GM06990 (cell line): Measurements from ENCODE around the gene PDYN.

Experiments used
- DNase-seq: peaks from one replicate; pipeline ENCODE4 v3.0.0-alpha.2; 2011; ENCODE audit not compliant: insufficient read length; ENCODE audit errors: extremely low read depth
- H3K27me3 ChIP-seq: replicated peaks from 2 replicates; pipeline ENCODE4 v1.6.0; 2011; ENCODE audit warnings: low read length; ENCODE audit not compliant: control insufficient read depth, insufficient read depth
- H3K36me3 ChIP-seq: 2 replicates; pipeline ENCODE4 v1.5.1; 2011; ENCODE audit warnings: low read length; ENCODE audit not compliant: control insufficient read depth, insufficient read depth
- H3K4me3 ChIP-seq: replicated peaks from 2 replicates; pipeline ENCODE4 v1.5.1; 2011; ENCODE audit warnings: low read depth, mild to moderate bottlenecking, control low read depth, low read length
- TF ChIP-seq, protein P1 (sequence below): IDR thresholded peaks from 2 replicates; pipeline ENCODE4 v1.5.1; 2011; ENCODE audit warnings: low read length, control low read depth, mild to moderate bottlenecking, inconsistent platforms; ENCODE audit not compliant: insufficient read depth, poor library complexity, severe bottlenecking

The PDYN gene

GRCh38 chr20:1942486-1943274 is 51.2 kb downstream of the PDYN start:
- DNase-seq: no peak
- H3K36me3 ChIP-seq: no peaks in the 10 kb centered on the region
- TF ChIP-seq, protein P1, sequence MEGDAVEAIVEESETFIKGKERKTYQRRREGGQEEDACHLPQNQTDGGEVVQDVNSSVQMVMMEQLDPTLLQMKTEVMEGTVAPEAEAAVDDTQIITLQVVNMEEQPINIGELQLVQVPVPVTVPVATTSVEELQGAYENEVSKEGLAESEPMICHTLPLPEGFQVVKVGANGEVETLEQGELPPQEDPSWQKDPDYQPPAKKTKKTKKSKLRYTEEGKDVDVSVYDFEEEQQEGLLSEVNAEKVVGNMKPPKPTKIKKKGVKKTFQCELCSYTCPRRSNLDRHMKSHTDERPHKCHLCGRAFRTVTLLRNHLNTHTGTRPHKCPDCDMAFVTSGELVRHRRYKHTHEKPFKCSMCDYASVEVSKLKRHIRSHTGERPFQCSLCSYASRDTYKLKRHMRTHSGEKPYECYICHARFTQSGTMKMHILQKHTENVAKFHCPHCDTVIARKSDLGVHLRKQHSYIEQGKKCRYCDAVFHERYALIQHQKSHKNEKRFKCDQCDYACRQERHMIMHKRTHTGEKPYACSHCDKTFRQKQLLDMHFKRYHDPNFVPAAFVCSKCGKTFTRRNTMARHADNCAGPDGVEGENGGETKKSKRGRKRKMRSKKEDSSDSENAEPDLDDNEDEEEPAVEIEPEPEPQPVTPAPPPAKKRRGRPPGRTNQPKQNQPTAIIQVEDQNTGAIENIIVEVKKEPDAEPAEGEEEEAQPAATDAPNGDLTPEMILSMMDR: no peak
- no peaks in the 10 kb centered on the region; the same call in none of the 2 replicates for H3K27me3 ChIP-seq
- no peak overlapping the region for H3K4me3 ChIP-seq

DNA sequence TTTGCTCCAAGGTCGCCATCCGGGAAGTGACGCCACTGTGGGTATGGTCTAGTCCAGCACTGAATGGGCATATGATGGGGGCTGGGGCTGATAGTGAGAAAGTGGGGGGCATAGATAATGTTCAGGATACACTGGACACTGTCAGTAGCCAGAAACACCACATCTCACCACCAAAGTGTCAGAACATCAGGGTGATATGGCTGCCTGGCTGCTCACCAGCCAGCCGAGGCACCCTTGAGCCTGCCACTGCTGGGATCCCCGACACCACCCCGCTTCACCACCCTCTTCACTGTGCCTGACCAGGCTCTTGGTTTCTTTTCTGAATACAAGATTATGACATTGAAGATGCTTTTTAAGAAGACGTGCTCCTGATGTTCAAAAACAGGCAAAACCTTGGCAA is 51.8 kb downstream of the PDYN start:
- Histone ChIP-seq H3K36me3 (no peaks in the 10 kb centered on the region), H3K27me3 (no peaks in the 10 kb centered on the region; the same call in none of the 2 replicates), H3K4me3 (no peak overlapping the region)
- DNase-seq: no peak
- TF ChIP-seq, protein P1: no peak

DNA sequence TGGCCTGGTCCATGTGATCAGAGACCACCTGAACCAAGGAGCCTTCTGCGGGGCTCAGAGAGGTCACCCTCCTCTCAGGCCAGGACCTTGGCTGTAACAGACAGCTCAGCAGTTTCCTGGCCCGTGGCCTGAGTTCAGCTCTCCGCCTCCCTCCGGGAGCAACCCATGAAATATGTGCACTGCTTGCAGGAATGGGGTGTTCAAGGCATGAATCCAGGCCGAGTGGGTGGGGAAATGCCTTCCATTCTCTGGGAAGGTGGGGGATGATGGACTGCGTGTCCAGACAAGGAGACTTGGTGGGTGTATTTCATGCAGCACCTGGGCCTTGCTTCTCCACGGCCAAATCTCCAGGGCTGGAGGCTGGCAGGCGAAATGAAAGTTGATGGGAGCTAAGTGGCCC is 52.6 kb downstream of the PDYN start:
- H3K4me3 ChIP-seq: no peak overlapping the region
- no peaks in the 10 kb centered on the region for H3K36me3 ChIP-seq
- TF ChIP-seq, protein P1: no peak
- no peaks in the 10 kb centered on the region; the same call in none of the 2 replicates for H3K27me3 ChIP-seq
- DNase-seq: no peak

DNA sequence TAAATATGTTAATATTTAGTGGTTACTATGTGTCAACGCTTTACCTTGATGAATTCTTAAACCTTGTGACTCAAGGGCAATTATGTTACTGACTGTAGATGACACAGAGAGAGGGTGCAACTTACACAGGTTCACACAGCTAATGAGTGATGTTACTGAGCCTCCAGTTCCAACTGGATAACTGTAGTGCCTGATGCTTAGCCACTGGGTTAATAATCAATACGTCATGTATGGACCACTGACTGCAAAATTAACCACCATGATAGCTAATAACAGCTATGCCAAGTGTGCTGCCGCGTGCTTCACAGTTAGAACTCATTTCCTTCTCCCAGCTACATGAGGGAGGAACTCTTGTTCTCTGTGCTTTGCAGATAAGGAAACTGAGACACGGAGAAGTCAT is 53.3 kb downstream of the PDYN start:
- no peaks in the 10 kb centered on the region for H3K36me3 ChIP-seq
- no peak for DNase-seq
- TF ChIP-seq, protein P1: no peak
- H3K27me3 ChIP-seq: no peaks in the 10 kb centered on the region; the same call in none of the 2 replicates
- no peak overlapping the region for H3K4me3 ChIP-seq

DNA sequence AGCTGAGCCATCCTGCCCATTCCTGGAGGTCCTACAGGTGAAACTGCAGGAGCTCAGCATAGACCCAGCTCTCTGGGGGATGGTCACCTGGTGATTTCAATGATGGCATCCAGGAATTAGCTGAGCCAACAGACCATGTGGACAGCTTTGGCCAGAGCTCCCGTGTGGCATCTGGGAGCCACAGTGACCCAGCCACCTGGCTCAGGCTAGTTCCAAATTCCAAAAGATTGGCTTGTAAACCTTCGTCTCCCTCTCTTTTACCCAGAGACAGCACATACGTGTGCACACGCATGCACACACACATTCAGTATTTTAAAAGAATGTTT is 54.6 kb downstream of the PDYN start:
- no peak for DNase-seq
- TF ChIP-seq, protein P1: no peak
- H3K4me3 ChIP-seq: no peak overlapping the region
- no peaks in the 10 kb centered on the region for H3K36me3 ChIP-seq
- H3K27me3 ChIP-seq: no peaks in the 10 kb centered on the region; the same call in none of the 2 replicates
